ENCODE measurements around the gene UBTD2.

The UBTD2 gene

GRCh38 chr5:172171118-172171517 is 112.4 kb downstream of the UBTD2 start:
- no peak overlapping the region for H3K9ac ChIP-seq (ENCODE audit: insufficient read length)
- no peak overlapping the region for H3K4me3 ChIP-seq
- TF ChIP-seq EZH2 (IDR thresholded peaks at IDR 0.05) (no peak), POLR2AphosphoS5 (IDR thresholded peaks at IDR 0.05; ENCODE audit: borderline replicate concordance, low read depth, low read length) (no peak)
- H3K27ac ChIP-seq, result no peak overlapping the region
- no peaks in the 10 kb centered on the region for H3K36me3 ChIP-seq (ENCODE audit: insufficient read depth, low read length)
- DNase-seq (ENCODE audit: low read depth, low spot score), result no peak
- no peaks in the 10 kb centered on the region for H3K9me3 ChIP-seq (ENCODE audit: low read depth, low read length)

DNA sequence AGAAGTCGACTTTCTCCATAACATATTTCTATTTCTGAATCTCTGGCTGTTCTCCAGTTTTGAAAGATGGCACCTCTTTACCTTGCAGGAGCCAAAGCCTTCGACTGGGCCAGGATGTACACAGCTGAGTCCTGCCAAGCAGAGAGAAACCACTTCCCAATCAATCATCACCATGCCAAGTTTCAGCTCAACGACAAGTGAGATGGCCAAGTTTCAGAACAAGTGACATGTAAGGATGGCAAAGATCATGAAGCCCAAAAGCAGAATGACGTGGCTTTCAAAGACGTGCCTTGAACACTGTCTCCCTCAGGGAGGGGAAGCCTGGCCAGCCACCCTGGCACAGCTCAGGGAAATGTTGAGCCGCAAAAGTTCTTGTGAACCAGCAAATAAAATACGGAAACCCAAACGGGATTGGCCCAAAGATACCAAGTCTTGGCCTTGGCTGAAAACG is 113.3 kb downstream of the UBTD2 start:
- no peaks in the 10 kb centered on the region for H3K9me3 ChIP-seq (ENCODE audit: low read depth, low read length)
- DNase-seq (ENCODE audit: low read depth, low spot score), result no peak
- no peak overlapping the region for H3K27ac ChIP-seq
- no peak for TF ChIP-seq FOXP2 (optimal IDR thresholded peaks at IDR 0.05; ENCODE audit: control extremely low read depth, extremely low read length, insufficient read depth)
- H3K9ac ChIP-seq (ENCODE audit: insufficient read length), result no peak overlapping the region
- no peak overlapping the region for H3K4me3 ChIP-seq
- H3K36me3 ChIP-seq (ENCODE audit: insufficient read depth, low read length), result no peaks in the 10 kb centered on the region

DNA sequence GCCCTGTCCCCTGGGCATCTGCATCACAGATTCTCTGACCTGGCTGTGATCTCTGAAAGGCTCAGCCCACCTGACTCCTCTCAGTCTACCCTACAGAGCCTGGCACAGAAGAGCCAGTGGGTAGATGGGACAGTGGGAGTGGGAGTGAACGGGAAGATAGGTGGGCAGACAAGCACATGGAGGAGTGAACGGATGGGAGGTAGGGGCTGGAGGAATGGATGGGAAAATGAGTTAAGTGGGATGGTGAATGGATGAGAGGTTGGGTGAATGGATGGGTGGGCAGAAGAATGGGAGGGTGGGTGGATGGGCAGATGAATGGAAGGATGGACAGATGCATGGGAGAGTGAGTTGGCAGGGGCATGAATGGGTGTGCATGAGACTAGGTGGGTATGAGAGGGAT is 114.3 kb downstream of the UBTD2 start:
- H3K9ac ChIP-seq (ENCODE audit: insufficient read length), result no peak overlapping the region
- no peaks in the 10 kb centered on the region for H3K9me3 ChIP-seq (ENCODE audit: low read depth, low read length)
- TF ChIP-seq POLR2AphosphoS5 (IDR thresholded peaks at IDR 0.05; ENCODE audit: borderline replicate concordance, low read depth, low read length) (no peak), EZH2 (IDR thresholded peaks at IDR 0.05) (no peak), FOXP2 (optimal IDR thresholded peaks at IDR 0.05; ENCODE audit: control extremely low read depth, extremely low read length, insufficient read depth) (no peak)
- H3K4me3 ChIP-seq, result no peak overlapping the region
- no peak overlapping the region for H3K27ac ChIP-seq
- no peaks in the 10 kb centered on the region for H3K36me3 ChIP-seq (ENCODE audit: insufficient read depth, low read length)
- no peak for DNase-seq (ENCODE audit: low read depth, low spot score)

DNA sequence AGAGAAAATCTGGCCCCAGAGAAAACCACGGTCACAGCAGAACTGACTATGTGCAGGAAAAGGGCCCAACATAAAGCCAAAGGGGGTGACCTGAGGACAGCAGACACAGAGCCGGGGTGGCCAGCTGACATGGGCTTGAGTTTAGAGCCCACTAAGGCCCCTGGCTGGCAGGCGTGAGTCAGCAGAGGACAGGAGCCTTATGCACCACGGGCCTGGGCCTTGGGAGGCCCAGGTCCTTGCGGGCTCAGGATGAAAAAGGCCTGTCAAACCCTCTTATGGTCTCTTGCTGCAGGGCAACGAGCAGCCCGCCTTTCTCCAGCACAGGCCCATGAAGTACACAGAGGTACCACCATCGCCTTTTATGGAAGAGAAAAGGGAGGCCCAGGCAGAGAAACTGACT is 115.3 kb downstream of the UBTD2 start:
- DNase-seq (ENCODE audit: low read depth, low spot score), result no peak
- H3K36me3 ChIP-seq (ENCODE audit: insufficient read depth, low read length), result no peaks in the 10 kb centered on the region
- H3K9me3 ChIP-seq (ENCODE audit: low read depth, low read length), result no peaks in the 10 kb centered on the region
- no peak overlapping the region for H3K9ac ChIP-seq (ENCODE audit: insufficient read length)
- H3K4me3 ChIP-seq, result no peak overlapping the region
- TF ChIP-seq EZH2 (IDR thresholded peaks at IDR 0.05) (no peak), POLR2AphosphoS5 (IDR thresholded peaks at IDR 0.05; ENCODE audit: borderline replicate concordance, low read depth, low read length) (no peak), FOXP2 (optimal IDR thresholded peaks at IDR 0.05; ENCODE audit: control extremely low read depth, extremely low read length, insufficient read depth) (no peak)
- no peak overlapping the region for H3K27ac ChIP-seq

- Histone ChIP-seq H3K36me3 (ENCODE audit: insufficient read depth, low read length) (no peaks in the 10 kb centered on the region), H3K4me3 (no peak overlapping the region), H3K27ac (no peak overlapping the region), H3K9ac (ENCODE audit: insufficient read length) (no peak overlapping the region), H3K9me3 (ENCODE audit: low read depth, low read length) (no peaks in the 10 kb centered on the region)
- no peak for TF ChIP-seq FOXP2 (optimal IDR thresholded peaks at IDR 0.05; ENCODE audit: control extremely low read depth, extremely low read length, insufficient read depth)
- no peak for TF ChIP-seq EZH2 (IDR thresholded peaks at IDR 0.05)
- no peak for TF ChIP-seq POLR2AphosphoS5 (IDR thresholded peaks at IDR 0.05; ENCODE audit: borderline replicate concordance, low read depth, low read length)
- no peak for DNase-seq (ENCODE audit: low read depth, low spot score)
Measured at GRCh38 chr5:172167895-172168294, 115.7 kb downstream of the UBTD2 start.

DNA sequence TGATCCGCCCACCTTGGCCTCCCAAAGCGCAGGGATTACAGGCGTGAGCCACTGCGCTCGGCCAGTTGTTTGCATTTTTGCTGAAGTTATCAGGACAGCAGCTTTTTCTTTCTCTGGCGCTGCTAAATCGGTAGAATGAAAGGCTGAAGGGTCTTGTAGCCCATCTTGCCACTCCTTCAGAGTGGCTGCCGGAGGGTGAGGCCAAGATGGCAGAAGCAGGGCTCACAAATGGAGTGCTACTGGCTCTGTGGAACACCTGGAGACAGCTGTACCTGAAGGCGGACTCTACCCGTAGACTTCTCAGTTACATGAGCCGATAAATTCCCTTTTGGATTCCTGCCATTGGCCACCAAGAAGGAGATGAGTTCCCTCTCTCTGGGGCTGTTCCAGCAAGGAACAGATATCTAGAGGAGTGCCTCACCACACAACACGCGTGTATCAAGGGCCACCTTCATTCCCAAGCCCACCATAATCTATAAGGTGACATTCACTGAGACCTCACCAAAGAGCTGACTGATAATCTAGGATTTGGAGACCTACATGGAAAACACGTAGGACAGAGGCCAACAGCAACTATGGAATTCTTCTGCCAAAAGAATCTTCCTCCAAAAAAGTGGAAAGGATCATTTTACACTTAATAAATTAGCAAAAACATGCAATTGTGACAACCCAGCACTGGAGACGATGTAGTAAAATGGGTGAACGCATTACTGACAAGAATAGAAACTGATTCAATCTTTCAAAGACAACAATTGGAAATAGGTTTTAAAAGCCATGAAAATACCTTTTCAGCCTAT is 117.3 kb downstream of the UBTD2 start:
- H3K9ac ChIP-seq (ENCODE audit: insufficient read length), result no peak overlapping the region
- no peak overlapping the region for H3K4me3 ChIP-seq
- no peaks in the 10 kb centered on the region for H3K9me3 ChIP-seq (ENCODE audit: low read depth, low read length)
- DNase-seq (ENCODE audit: low read depth, low spot score), result no peak
- no peak overlapping the region for H3K27ac ChIP-seq
- TF ChIP-seq FOXP2 (optimal IDR thresholded peaks at IDR 0.05; ENCODE audit: control extremely low read depth, extremely low read length, insufficient read depth), result no peak
- TF ChIP-seq EZH2 (IDR thresholded peaks at IDR 0.05), result no peak
- TF ChIP-seq POLR2AphosphoS5 (IDR thresholded peaks at IDR 0.05; ENCODE audit: borderline replicate concordance, low read depth, low read length), result no peak
- H3K36me3 ChIP-seq (ENCODE audit: insufficient read depth, low read length), result no peaks in the 10 kb centered on the region

DNA sequence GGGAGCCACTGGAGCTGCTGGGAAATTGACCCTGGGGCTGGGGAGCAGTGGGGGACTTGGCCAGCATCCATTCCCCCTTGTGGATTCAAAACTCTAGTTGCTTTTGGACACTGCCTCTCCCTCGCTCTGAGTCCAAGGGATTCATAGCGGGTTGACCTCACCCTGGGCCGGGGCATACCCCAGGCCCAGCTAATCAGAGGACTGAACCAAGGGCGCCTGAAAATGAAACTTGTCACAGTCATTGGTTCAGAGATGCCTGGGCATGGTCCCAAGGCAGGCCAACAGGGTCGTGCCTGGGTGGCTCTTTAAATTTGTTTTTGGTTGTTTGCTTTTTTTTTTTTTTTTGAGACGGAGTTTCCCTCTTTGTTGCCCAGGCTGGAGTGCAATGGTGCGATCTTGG is 118.1 kb downstream of the UBTD2 start:
- no peaks in the 10 kb centered on the region for H3K9me3 ChIP-seq (ENCODE audit: low read depth, low read length)
- H3K27ac ChIP-seq, result no peak overlapping the region
- H3K9ac ChIP-seq (ENCODE audit: insufficient read length), result no peak overlapping the region
- no peak overlapping the region for H3K4me3 ChIP-seq
- no peak for DNase-seq (ENCODE audit: low read depth, low spot score)
- TF ChIP-seq FOXP2 (optimal IDR thresholded peaks at IDR 0.05; ENCODE audit: control extremely low read depth, extremely low read length, insufficient read depth), result no peak
- no peaks in the 10 kb centered on the region for H3K36me3 ChIP-seq (ENCODE audit: insufficient read depth, low read length)

DNA sequence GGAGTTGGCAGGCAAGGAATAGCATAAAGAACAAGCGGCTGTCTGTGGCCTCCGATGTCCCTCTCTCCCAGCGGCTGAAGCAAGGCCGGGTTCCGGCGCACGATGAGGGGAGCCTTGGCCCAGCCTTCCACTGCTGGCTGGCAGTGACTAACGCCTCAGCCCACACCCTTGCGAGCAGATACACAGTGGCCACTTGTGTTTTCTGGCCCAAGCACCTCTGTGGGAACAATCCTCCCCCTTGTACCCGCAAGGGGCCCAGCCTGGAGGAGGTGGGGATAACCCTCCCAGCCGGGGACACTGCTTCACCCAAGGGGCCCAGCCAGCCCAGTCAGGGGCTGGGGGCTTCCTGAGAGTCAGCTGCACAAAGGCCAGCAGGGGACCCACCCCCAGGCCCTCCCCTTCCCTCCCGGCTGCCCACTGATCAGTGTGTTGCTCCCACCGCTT is 118.8 kb downstream of the UBTD2 start:
- no peak overlapping the region for H3K4me3 ChIP-seq
- H3K9ac ChIP-seq (ENCODE audit: insufficient read length), result no peak overlapping the region
- no peak for TF ChIP-seq POLR2AphosphoS5 (IDR thresholded peaks at IDR 0.05; ENCODE audit: borderline replicate concordance, low read depth, low read length)
- TF ChIP-seq EZH2 (IDR thresholded peaks at IDR 0.05), result no peak
- TF ChIP-seq FOXP2 (optimal IDR thresholded peaks at IDR 0.05; ENCODE audit: control extremely low read depth, extremely low read length, insufficient read depth), result no peak
- H3K36me3 ChIP-seq (ENCODE audit: insufficient read depth, low read length), result no peaks in the 10 kb centered on the region
- no peak for DNase-seq (ENCODE audit: low read depth, low spot score)
- H3K27ac ChIP-seq, result no peak overlapping the region
- no peaks in the 10 kb centered on the region for H3K9me3 ChIP-seq (ENCODE audit: low read depth, low read length)

DNA sequence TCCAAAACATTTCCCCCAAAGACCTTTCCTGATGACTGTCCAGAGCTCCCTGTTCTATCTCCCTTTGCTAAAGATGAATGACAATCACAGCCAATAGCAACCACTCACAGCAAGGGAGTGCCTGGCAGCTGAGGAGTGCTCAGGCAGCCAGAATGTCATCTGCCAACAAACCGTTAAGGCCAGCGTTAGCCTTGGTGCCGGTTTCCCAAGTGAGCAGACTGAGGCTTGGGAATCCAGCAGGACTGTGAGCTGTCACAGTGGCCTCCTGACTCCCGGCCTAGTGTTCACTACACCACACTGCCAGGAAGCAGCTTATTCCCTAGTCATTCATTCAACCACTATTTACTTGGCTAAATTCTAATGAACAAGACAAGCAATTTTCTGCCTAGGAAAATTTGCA is 120.2 kb downstream of the UBTD2 start:
- no peaks in the 10 kb centered on the region for H3K9me3 ChIP-seq (ENCODE audit: low read depth, low read length)
- TF ChIP-seq POLR2AphosphoS5 (IDR thresholded peaks at IDR 0.05; ENCODE audit: borderline replicate concordance, low read depth, low read length) (no peak), FOXP2 (optimal IDR thresholded peaks at IDR 0.05; ENCODE audit: control extremely low read depth, extremely low read length, insufficient read depth) (no peak)
- H3K36me3 ChIP-seq (ENCODE audit: insufficient read depth, low read length), result no peaks in the 10 kb centered on the region
- no peak overlapping the region for H3K4me3 ChIP-seq
- no peak overlapping the region for H3K27ac ChIP-seq
- H3K9ac ChIP-seq (ENCODE audit: insufficient read length), result no peak overlapping the region
- no peak for DNase-seq (ENCODE audit: low read depth, low spot score)
